Measurements from ENCODE around the gene STRA8.

DNA sequence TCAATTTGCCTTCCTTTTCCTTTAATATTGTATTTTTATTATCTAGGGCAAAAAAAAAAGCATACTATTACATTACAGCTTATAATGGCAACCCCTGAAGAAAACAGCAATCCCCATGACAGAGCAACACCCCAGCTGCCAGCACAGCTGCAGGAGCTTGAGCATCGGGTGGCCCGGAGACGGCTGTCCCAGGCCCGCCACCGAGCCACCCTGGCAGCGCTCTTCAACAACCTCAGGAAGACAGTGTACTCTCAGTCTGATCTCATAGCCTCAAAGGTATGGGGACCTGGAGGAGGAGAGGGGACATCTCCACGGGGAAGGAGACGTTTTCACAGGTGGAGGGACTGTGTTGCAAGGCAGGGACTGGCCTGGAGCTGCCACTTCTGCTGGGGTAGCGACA is 6.8 kb downstream of the STRA8 start:
- TF ChIP-seq, protein P1, sequence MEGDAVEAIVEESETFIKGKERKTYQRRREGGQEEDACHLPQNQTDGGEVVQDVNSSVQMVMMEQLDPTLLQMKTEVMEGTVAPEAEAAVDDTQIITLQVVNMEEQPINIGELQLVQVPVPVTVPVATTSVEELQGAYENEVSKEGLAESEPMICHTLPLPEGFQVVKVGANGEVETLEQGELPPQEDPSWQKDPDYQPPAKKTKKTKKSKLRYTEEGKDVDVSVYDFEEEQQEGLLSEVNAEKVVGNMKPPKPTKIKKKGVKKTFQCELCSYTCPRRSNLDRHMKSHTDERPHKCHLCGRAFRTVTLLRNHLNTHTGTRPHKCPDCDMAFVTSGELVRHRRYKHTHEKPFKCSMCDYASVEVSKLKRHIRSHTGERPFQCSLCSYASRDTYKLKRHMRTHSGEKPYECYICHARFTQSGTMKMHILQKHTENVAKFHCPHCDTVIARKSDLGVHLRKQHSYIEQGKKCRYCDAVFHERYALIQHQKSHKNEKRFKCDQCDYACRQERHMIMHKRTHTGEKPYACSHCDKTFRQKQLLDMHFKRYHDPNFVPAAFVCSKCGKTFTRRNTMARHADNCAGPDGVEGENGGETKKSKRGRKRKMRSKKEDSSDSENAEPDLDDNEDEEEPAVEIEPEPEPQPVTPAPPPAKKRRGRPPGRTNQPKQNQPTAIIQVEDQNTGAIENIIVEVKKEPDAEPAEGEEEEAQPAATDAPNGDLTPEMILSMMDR (IDR thresholded peaks at IDR 0.05; ENCODE audit: poor library complexity, severe bottlenecking) = no peak
- TF ChIP-seq RAD21 (conservative IDR thresholded peaks at IDR 0.05) = no peak
- TF ChIP-seq MXI1 (conservative IDR thresholded peaks at IDR 0.05; ENCODE audit: poor library complexity, severe bottlenecking) = no peak
- TF ChIP-seq POLR2AphosphoS5 (IDR thresholded peaks at IDR 0.05) = no peak
- no peak for TF ChIP-seq EZH2 (IDR thresholded peaks at IDR 0.05; ENCODE audit: borderline replicate concordance, insufficient read depth, low read length, poor library complexity, severe bottlenecking)
- no peak for TF ChIP-seq TAF1 (IDR thresholded peaks at IDR 0.05; ENCODE audit: low read depth)
- TF ChIP-seq EP300 (conservative IDR thresholded peaks at IDR 0.05; ENCODE audit: poor library complexity, severe bottlenecking) = no peak
- TF ChIP-seq, protein P2, sequence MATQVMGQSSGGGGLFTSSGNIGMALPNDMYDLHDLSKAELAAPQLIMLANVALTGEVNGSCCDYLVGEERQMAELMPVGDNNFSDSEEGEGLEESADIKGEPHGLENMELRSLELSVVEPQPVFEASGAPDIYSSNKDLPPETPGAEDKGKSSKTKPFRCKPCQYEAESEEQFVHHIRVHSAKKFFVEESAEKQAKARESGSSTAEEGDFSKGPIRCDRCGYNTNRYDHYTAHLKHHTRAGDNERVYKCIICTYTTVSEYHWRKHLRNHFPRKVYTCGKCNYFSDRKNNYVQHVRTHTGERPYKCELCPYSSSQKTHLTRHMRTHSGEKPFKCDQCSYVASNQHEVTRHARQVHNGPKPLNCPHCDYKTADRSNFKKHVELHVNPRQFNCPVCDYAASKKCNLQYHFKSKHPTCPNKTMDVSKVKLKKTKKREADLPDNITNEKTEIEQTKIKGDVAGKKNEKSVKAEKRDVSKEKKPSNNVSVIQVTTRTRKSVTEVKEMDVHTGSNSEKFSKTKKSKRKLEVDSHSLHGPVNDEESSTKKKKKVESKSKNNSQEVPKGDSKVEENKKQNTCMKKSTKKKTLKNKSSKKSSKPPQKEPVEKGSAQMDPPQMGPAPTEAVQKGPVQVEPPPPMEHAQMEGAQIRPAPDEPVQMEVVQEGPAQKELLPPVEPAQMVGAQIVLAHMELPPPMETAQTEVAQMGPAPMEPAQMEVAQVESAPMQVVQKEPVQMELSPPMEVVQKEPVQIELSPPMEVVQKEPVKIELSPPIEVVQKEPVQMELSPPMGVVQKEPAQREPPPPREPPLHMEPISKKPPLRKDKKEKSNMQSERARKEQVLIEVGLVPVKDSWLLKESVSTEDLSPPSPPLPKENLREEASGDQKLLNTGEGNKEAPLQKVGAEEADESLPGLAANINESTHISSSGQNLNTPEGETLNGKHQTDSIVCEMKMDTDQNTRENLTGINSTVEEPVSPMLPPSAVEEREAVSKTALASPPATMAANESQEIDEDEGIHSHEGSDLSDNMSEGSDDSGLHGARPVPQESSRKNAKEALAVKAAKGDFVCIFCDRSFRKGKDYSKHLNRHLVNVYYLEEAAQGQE (IDR thresholded peaks at IDR 0.05; ENCODE audit: borderline replicate concordance) = no peak
- no peak for TF ChIP-seq SMC3 (conservative IDR thresholded peaks at IDR 0.05; ENCODE audit: poor library complexity)

Measured in neural cell (in vitro differentiated cells).